GM23338 (cell line): ENCODE results near the gene ADAMTS1. TPM values are rescaled to one million over a fixed set of nuclear protein-coding genes. Genes with fewer than 3 reads are reported as not detected.
"Not testable (repeated sequence)": the region's sequence is repeated elsewhere in the genome, so short reads cannot be mapped to it uniquely, and the experiment has no call there.

ENCODE experiments used
- ATAC-seq: fragments of 200-7000 bp; cut with Tn5 transposase; 3 replicates; pipeline ENCODE4 v1.9.1; 2020
- DNase-seq: peaks from one replicate; pipeline ENCODE4 v3.0.0-alpha.2; 2015; ENCODE audit warnings: low spot score
- H2AFZ ChIP-seq: fragments of 200-600 bp; sonication (generic); 2 replicates; pipeline ENCODE4 v1.8.0; 2016; ENCODE audit warnings: antibody characterized with exemption, mild to moderate bottlenecking, moderate library complexity
- H3F3A ChIP-seq: fragments of 200-600 bp; sonication (generic); replicated peaks from 2 replicates; pipeline ENCODE4 v1.8.0; 2017; ENCODE audit warnings: antibody characterized with exemption, mixed run types, low read depth
- H3K27ac ChIP-seq: fragments of 200-600 bp; sonication (generic); 2 replicates; pipeline ENCODE4 v1.6.1; 2016; ENCODE audit warnings: low read depth
- H3K27me3 ChIP-seq: fragments of 200-600 bp; sonication (generic); 2 replicates; pipeline ENCODE4 v1.8.0; 2016; ENCODE audit warnings: mild to moderate bottlenecking, mixed run types, moderate library complexity; ENCODE audit not compliant: insufficient read depth
- H3K36me3 ChIP-seq: fragments of 200-600 bp; sonication (generic); 2 replicates; pipeline ENCODE4 v1.8.0; 2016; ENCODE audit warnings: mild to moderate bottlenecking; ENCODE audit not compliant: insufficient read depth
- H3K4me1 ChIP-seq: fragments of 200-600 bp; sonication (generic); 2 replicates; pipeline ENCODE4 v1.8.0; 2016; ENCODE audit warnings: mild to moderate bottlenecking, moderate library complexity; ENCODE audit not compliant: insufficient read depth
- H3K4me2 ChIP-seq: fragments of 200-600 bp; sonication (generic); 2 replicates; pipeline ENCODE4 v1.7.1; 2017; ENCODE audit warnings: mixed run types
- H3K4me3 ChIP-seq: fragments of 200-600 bp; sonication (generic); 2 replicates; pipeline ENCODE4 v1.6.1; 2016; ENCODE audit warnings: mixed run types
- H3K79me2 ChIP-seq: fragments of 200-600 bp; sonication (generic); replicated peaks from 2 replicates; pipeline ENCODE4 v1.8.0; 2017; ENCODE audit warnings: mild to moderate bottlenecking; ENCODE audit not compliant: insufficient read depth
- H3K9me2 ChIP-seq: fragments of 200-600 bp; sonication (generic); 2 replicates; pipeline ENCODE4 v1.8.0; 2017; ENCODE audit not compliant: insufficient read depth
- H4K20me1 ChIP-seq: fragments of 200-600 bp; sonication (generic); replicated peaks from 2 replicates; pipeline ENCODE4 v1.8.0; 2017; ENCODE audit warnings: mild to moderate bottlenecking; ENCODE audit not compliant: insufficient read depth
- H3K27ac Mint-ChIP-seq: 2 replicates; pipeline ENCODE4 v1.8.0; 2020; ENCODE audit warnings: inconsistent platforms, mild to moderate bottlenecking, moderate library complexity, mixed read lengths
- H3K27me3 Mint-ChIP-seq: 3 replicates; pipeline ENCODE4 v1.8.0; 2022; ENCODE audit warnings: low read depth, mild to moderate bottlenecking, moderate library complexity, mixed read lengths, inconsistent platforms; ENCODE audit not compliant: insufficient read depth, poor library complexity
- H3K36me3 Mint-ChIP-seq: 3 replicates; pipeline ENCODE4 v1.8.0; 2021; ENCODE audit warnings: low read depth, mild to moderate bottlenecking, inconsistent platforms, moderate library complexity, mixed read lengths
- H3K4me1 Mint-ChIP-seq: 3 replicates; pipeline ENCODE4 v1.8.0; 2020; ENCODE audit warnings: mild to moderate bottlenecking, inconsistent platforms, mixed read lengths
- H3K4me3 Mint-ChIP-seq: 3 replicates; pipeline ENCODE4 v1.8.0; 2021; ENCODE audit warnings: moderate library complexity, mild to moderate bottlenecking, inconsistent platforms, mixed read lengths
- H3K9me3 Mint-ChIP-seq: 3 replicates; pipeline ENCODE4 v1.8.0; 2020; ENCODE audit warnings: moderate library complexity, mild to moderate bottlenecking, inconsistent platforms, mixed read lengths
- ETS1 ChIP-seq: IDR thresholded peaks from 2 replicates; pipeline ENCODE4 v1.6.1; 2016; ENCODE audit warnings: antibody characterized with exemption
- REST ChIP-seq: IDR thresholded peaks from one replicate; pipeline ENCODE4 v1.6.1; 2018; ENCODE audit warnings: antibody characterized with exemption; ENCODE audit not compliant: unreplicated experiment
- ZNF462 ChIP-seq: fragments of 250-450 bp; sonication (Bioruptor Pico); IDR thresholded peaks from 2 replicates; pipeline ENCODE4 v1.5.0; 2020; ENCODE audit warnings: mild to moderate bottlenecking, moderate library complexity
- polyA plus RNA-seq: library from polyadenylated mRNA; unstranded; fragments of >200 nt; fragmentation: Nextera tagmentation; extraction: Ambion mirVana; gene quantifications from 2 replicates; pipeline ENCODE4 v1.2.1, GENCODE V29; 2016
- total RNA-seq: library from RNA; depleted of rRNA; stranded (reverse); fragments of >200 nt; shearing (Covaris generic); gene quantifications from 2 replicates; pipeline ENCODE4 v1.2.3, GENCODE V29; 2014

The ADAMTS1 gene
- total and polyA plus RNA-seq, 2 experiments from 2014 or later = 6.1 to 15.4 TPM

GRCh38 chr21:26856871-26857350 is 11.7 kb upstream of the ADAMTS1 start:
- not testable (repeated sequence) for DNase-seq, H3K36me3 Mint-ChIP-seq, H4K20me1 ChIP-seq, H3K27me3 Mint-ChIP-seq, H3K79me2 ChIP-seq, H3F3A ChIP-seq, H3K4me3 Mint-ChIP-seq, H3K27ac Mint-ChIP-seq, H3K4me2 ChIP-seq, H3K4me3 ChIP-seq, H3K27ac ChIP-seq, H3K9me2 ChIP-seq, ATAC-seq, H2AFZ ChIP-seq, H3K27me3 ChIP-seq, H3K36me3 ChIP-seq
- peaks cover 13% of the 10 kb centered on the region for H3K4me1 ChIP-seq
- Mint-ChIP-seq H3K9me3 (peaks cover 10% of the 10 kb centered on the region), H3K4me1 (peaks cover 15% of the 10 kb centered on the region)

GRCh38 chr21:26854695-26855094 is 9.5 kb upstream of the ADAMTS1 start:
- not testable (repeated sequence) for H3K4me3 Mint-ChIP-seq, H3K4me2 ChIP-seq, H3F3A ChIP-seq, H4K20me1 ChIP-seq, H3K36me3 ChIP-seq, H3K4me3 ChIP-seq, H3K27me3 ChIP-seq, H3K27ac Mint-ChIP-seq, DNase-seq, H3K36me3 Mint-ChIP-seq, ATAC-seq, H3K27me3 Mint-ChIP-seq, H2AFZ ChIP-seq, H3K27ac ChIP-seq, H3K9me3 Mint-ChIP-seq, H3K9me2 ChIP-seq, H3K79me2 ChIP-seq
- peaks cover 29% of the 10 kb centered on the region for H3K4me1 ChIP-seq
- peaks cover 26% of the 10 kb centered on the region for H3K4me1 Mint-ChIP-seq

GRCh38 chr21:26852423-26852822 is 7.2 kb upstream of the ADAMTS1 start:
- Mint-ChIP-seq H3K27me3 (peaks cover under 1% of the 10 kb centered on the region), H3K36me3 (no peaks in the 10 kb centered on the region), H3K27ac (no peak overlapping the region), H3K4me1 (peaks cover 27% of the 10 kb centered on the region), H3K9me3 (no peaks in the 10 kb centered on the region; the same call in 2 of the 3 replicates), H3K4me3 (no peak overlapping the region)
- Histone ChIP-seq H3K4me3 (no peak overlapping the region), H3K36me3 (no peaks in the 10 kb centered on the region), H3K79me2 (no peaks in the 10 kb centered on the region), H3K27me3 (peaks cover 9% of the 10 kb centered on the region), H3K27ac (peak overlapping the region; percentile 78; the same call in 1 of the 2 replicates), H4K20me1 (no peaks in the 10 kb centered on the region), H2AFZ (no peak overlapping the region), H3K4me2 (peak overlapping the region; percentile 44), H3K9me2 (no peaks in the 10 kb centered on the region), H3K4me1 (peaks cover 34% of the 10 kb centered on the region), H3F3A (no peaks in the 10 kb centered on the region)
- peak; percentile 64 for DNase-seq
- peak; percentile 97 for TF ChIP-seq ZNF462 (CRISPR knock-in tag)
- TF ChIP-seq REST = no peak
- TF ChIP-seq ETS1 = no peak
- ATAC-seq = peak; percentile 51
